Middle frontal gyrus (tissue), 1 donor: ENCODE results near the gene PAN2.
"Not testable (repeated sequence)": the region's sequence is repeated elsewhere in the genome, so short reads cannot be mapped to it uniquely, and the experiment has no call there.

Experiments used
- DNase-seq: peaks from one replicate; pipeline ENCODE4 v3.0.0-alpha.2; 2015; ENCODE audit warnings: low spot score; ENCODE audit errors: extremely low spot score

PAN2 gene

DNA sequence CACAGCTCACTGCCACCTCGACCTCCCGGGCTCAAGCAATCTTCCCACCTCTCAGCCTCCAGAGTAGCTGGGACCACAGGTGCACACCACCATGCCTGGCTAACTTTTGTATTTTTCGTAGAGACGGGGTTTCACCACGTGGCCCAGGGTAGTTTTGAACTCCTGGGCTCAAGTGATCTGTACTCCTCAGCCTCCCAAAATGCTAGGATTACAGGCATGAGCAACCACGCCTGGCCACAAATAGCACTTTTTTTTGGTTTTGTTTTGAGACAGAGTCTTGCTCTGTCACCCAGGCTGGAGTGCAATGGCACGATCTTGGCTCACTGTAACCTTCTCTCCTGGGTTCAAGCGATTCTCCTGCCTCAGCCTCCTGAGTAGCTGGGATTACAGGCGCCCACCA lies 13.5 kb upstream of the PAN2 start:
- not testable (repeated sequence) for DNase-seq

DNA sequence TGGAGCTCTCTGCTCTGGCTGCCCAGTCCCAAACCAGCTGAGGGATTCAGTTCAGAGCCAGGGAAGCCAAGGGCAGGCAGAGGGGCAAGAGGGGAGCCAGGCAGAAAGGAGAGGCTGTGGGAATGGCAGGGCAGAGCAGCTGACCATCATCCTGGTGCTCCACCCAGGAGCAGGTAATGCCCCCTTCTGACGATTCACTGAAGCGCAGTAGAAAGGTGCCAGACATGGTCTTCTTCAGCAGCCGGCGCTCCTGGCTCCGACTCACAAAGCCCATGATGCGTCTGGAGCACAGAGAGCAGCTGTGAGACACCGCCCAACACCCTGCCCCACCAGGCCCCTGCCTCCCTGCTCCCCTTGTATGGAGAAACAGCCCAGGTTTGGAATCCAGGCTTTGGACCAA lies 12.9 kb upstream of the PAN2 start:
- DNase-seq, result no peak

GRCh38 chr12:56342290-56342689 lies 8.5 kb upstream of the PAN2 start:
- DNase-seq, result not testable (repeated sequence)

GRCh38 chr12:56341616-56342015 lies 7.8 kb upstream of the PAN2 start:
- no peak for DNase-seq

DNA sequence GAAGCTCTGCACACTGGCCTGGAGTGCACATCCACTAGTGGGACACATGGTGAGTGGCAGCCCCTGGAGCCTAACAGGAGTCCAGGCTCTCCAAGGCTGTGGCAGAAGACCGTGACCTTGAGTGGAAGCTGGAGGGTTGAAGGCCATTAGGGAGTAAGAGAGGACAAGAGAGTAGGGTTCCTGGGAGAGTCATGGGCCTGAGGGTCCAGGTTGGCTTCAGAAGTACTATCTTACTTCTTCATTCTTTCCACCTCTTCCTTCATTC lies 5.3 kb upstream of the PAN2 start:
- no peak for DNase-seq

DNA sequence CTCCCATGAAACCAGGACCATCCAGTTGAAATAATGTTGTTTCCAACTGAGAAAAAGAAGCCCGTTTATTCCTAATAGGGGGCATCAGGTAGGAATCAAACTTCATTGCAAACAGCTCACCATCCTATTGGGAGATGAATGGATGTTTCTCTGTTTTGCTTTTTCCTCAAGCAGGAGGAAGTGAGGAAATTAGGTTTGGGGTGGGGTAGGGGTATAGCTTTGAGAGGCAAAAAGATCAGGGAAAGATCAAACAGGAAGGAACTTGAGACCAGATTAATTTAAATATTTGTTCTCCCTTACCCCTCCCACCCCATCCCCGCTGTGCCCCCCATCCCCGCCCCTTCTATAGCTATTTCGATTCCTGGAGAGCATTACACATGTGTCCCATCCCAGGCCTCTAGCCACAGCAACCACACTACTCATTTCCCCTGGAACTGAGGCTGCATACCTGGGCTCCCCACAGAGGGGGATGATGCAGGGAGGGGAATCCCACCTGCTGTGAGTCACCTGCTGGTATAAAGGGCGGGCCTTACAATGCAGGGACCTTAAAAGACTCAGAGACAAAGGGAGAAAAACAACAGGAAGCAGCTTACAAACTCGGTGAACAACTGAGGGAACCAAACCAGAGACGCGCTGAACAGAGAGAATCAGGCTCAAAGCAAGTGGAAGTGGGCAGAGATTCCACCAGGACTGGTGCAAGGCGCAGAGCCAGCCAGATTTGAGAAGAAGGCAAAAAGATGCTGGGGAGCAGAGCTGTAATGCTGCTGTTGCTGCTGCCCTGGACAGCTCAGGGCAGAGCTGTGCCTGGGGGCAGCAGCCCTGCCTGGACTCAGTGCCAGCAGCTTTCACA lies 4.7 kb upstream of the PAN2 start, which contains the start of gene IL23A:
Gene IL23A, plus strand, starts transcription at position 577 of the 850 bp plus-strand sequence. Its CDS starts 161 bp downstream, at position 738.
- no peak for DNase-seq

DNA sequence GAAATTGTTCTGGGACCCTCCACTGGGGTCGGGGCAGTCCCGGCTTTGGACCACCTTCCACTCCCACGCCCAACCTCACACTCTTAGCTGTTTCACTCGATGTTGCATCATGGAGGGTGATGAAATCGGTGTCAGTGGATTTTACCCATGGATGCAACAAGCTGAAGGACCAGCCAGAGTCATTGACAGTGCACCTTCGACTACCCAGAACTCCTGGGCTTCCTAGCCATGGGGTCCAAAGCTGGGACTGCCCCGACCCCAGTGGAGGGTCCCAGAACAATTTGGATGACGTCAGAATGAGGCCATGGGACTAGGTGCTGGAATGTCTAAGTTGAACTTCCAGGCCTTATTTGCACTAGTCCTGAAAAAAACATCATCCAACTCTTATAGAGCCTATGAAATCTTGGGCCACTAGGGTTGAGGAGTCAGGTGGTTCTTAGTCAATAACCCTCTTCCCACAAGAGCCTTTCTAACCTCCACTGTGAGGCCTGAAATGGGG lies 4.0 kb upstream of the PAN2 start:
- DNase-seq, result no peak

GRCh38 chr12:56336361-56337167 lies 2.8 kb upstream of the PAN2 start:
- DNase-seq, result no peak

DNA sequence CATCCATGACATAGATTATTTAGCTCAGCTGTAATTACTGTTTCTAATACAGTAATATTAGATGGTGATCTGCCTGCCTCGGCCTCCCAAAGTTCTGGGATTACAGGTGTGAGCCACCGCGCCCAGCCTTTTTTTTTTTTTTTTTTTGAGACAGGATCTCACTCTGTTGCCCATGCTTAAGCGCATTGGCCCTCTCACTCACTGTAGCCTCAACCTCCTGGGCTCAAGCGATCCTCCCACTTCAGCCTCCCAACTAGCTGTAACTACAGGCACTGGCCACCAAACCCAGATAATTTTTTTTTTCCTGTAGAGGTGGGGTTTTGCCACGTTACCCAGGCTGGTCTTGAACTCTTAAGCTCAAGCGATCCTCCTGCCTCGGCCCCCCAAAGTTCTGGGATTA lies 1.7 kb upstream of the PAN2 start:
- not testable (repeated sequence) for DNase-seq

DNA sequence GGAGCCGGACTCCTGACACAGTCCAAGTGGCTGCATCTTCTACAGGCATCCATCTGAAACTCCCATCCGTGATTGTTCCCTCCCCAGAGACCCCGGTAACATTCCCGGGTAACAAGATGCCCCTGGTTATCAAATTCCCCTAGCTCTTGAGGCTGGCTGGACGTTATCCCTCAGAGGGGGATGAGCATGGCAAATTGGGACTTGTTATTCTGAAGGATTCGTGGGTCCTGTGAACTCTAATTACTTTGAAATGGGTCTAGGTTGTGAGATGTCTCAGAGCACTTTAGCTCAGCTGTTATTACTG lies 642 bp upstream of the PAN2 start:
- DNase-seq, result no peak

DNA sequence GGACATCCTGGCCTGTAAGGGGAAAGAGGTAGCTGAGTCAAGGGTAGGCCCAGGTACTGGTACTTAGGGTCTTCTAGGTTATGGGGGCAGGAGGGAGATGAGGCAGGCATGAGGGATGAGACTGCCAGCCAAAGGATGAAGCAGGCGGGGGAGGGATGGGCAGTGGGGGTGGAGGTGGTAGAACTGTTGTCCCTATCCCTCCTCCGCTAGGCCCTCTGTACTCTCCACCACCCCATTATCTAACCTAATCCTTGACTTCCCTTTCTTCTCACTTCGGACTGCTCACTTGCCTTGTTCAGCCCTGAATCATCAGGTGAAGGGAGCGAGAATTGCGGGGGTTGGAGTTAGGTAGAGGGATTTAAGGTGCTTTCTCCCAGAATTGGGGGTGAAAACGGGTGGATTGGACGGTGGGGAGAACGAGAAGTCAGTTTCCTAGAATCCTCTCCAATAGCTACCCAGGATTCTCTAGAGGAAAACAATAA lies 562 bp downstream of the PAN2 start:
- DNase-seq, result no peak

- no peak for DNase-seq
Observed at GRCh38 chr12:56332512-56333196, 1.1 kb downstream of the PAN2 start.

- DNase-seq, result no peak
Observed at GRCh38 chr12:56330936-56331490, 2.8 kb downstream of the PAN2 start.

GRCh38 chr12:56326533-56326932 lies 7.3 kb downstream of the PAN2 start:
- DNase-seq, result no peak

- DNase-seq, result no peak
Observed at GRCh38 chr12:56326126-56326525, 7.7 kb downstream of the PAN2 start.

GRCh38 chr12:56324206-56324605 lies 9.6 kb downstream of the PAN2 start:
- DNase-seq, result no peak

- not testable (repeated sequence) for DNase-seq
Observed at GRCh38 chr12:56321610-56322009, 12.2 kb downstream of the PAN2 start.

- DNase-seq, result no peak
Observed at GRCh38 chr12:56321027-56321426, 12.8 kb downstream of the PAN2 start.

DNA sequence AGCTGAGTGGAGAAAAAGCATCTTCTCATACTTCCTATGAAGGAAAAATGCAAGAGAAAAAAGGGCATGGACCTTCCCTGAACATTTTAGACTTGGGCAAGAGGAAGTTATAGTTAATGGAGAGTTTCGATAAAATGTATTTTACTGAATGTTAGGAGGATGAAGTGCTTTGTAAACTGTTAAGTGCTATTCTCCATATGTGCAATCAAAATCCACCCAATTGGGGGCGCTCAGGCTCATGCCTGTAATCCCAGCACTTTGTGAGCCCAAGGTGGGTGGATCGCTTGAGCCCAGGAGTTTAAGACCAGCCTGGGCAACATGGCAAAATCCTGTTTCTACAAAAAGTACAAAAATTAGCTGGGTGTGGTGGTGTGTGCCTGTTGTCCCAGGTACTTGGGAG lies 16.1 kb downstream of the PAN2 start:
- no peak for DNase-seq

GRCh38 chr12:56315622-56316473 lies 18.0 kb downstream of the PAN2 start, which contains the start of gene CNPY2:
Gene CNPY2, minus strand, starts transcription at chr12:56315988. Its CDS starts 771 bp downstream, at chr12:56315217.
- DNase-seq, result peak; percentile 89

DNA sequence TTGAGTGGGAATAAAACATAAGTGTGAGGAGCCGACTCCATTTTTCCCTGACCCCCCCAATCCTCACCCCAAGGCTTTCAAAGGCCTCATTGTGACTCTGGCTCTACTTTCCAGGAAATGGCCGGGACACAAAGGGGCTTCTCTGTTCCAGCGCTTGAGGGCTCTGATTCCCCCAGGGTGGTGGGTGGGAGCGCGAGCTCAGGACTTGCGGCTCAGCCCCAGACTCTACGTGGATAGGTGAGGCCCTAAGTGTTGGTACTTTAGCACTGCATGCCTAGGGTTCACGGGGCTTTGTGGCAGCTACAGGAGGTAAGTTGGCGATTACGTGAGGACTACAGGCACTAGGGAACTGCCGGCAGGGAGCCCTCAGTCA lies 18.6 kb downstream of the PAN2 start:
- no peak for DNase-seq
